A549 (cell line): ENCODE measurements around the gene POLR3G.

Experiments
- CEBPB ChIP-seq, 2 experiments: fragments of >200 bp in 1 of 2; sonication (Bioruptor Twin) in 1 of 2; formaldehyde crosslinking in 1 of 2; IDR thresholded peaks; 2 replicates each; pipeline ENCODE4 v1.6.1; 2012 to 2016
- CTCF ChIP-seq: fragments of >200 bp; sonication (Bioruptor Twin); formaldehyde crosslinking; IDR thresholded peaks from 3 replicates; pipeline ENCODE4 v1.5.1; 2016
- EP300 ChIP-seq, 2 experiments: fragments of >200 bp; sonication (Bioruptor Twin); formaldehyde crosslinking; IDR thresholded peaks; 2 replicates in 1 of 2; 3 replicates in 1 of 2; pipeline ENCODE4 v1.6.1; 2016 to 2017
- JUN ChIP-seq, 2 experiments: fragments of >200 bp; sonication (Bioruptor Twin); formaldehyde crosslinking; IDR thresholded peaks; 2 replicates in 1 of 2; 3 replicates in 1 of 2; pipeline ENCODE4 v1.6.1; 2016 to 2017
- MYC ChIP-seq: IDR thresholded peaks from 2 replicates; pipeline ENCODE4 v1.6.1; 2012; ENCODE audit warnings: mild to moderate bottlenecking, inconsistent platforms, low read length, improper control_type of control experiment, borderline replicate concordance
- RFX5 ChIP-seq: fragments of 450-650 bp; IDR thresholded peaks from 2 replicates; pipeline ENCODE4 v1.7.1; 2014; ENCODE audit warnings: antibody characterized with exemption, mild to moderate bottlenecking, moderate library complexity
- SMC3 ChIP-seq: fragments of >200 bp; sonication (Bioruptor Twin); formaldehyde crosslinking; IDR thresholded peaks from 3 replicates; pipeline ENCODE4 v1.6.1; 2018; ENCODE audit warnings: inconsistent platforms
- USF2 ChIP-seq: fragments of 450-650 bp; IDR thresholded peaks from 2 replicates; pipeline ENCODE4 v1.6.1; 2014; ENCODE audit warnings: antibody characterized with exemption

- TF ChIP-seq USF2 (no peak), MYC (no peak), CTCF (no peak), CEBPB (IDR thresholded peaks at IDR 0.05) (no peak), JUN (IDR thresholded peaks at IDR 0.05) (no peak), EP300 (IDR thresholded peaks at IDR 0.05) (no peak), RFX5 (no peak), SMC3 (no peak)
Observed at GRCh38 chr5:90546216-90546837, 71.7 kb downstream of the POLR3G start.
